HepG2 (cell line): ENCODE results near the gene UBR3. TPM values are rescaled to one million over a fixed set of nuclear protein-coding genes. Genes with fewer than 3 reads are reported as not detected.

ENCODE experiments used
- ATAD3A ChIP-seq: sonication (generic); formaldehyde crosslinking; IDR thresholded peaks from 2 replicates; pipeline ENCODE4 v1.4.0; 2020; ENCODE audit warnings: missing genetic modification reagents
- CHD2 ChIP-seq: IDR thresholded peaks from 2 replicates; pipeline ENCODE4 v1.6.1; 2011; ENCODE audit warnings: low read depth, low read length, improper control_type of control experiment
- CREB3 ChIP-seq: sonication (generic); formaldehyde crosslinking; IDR thresholded peaks from 2 replicates; pipeline ENCODE4 v1.5.0; 2020; ENCODE audit warnings: missing genetic modification reagents
- GABPB1 ChIP-seq: IDR thresholded peaks from 2 replicates; pipeline ENCODE4 v1.6.1; 2016; ENCODE audit warnings: mild to moderate bottlenecking, missing genetic modification reagents, moderate library complexity, missing compliant biosample characterization
- HCFC1 ChIP-seq: fragments of 150-350 bp; IDR thresholded peaks from 2 replicates; pipeline ENCODE4 v1.6.1; 2014; ENCODE audit warnings: low read depth, low read length
- HES4 ChIP-seq: sonication (generic); formaldehyde crosslinking; IDR thresholded peaks from 2 replicates; pipeline ENCODE4 v1.9.0; 2021; ENCODE audit warnings: mild to moderate bottlenecking, missing genetic modification reagents, borderline replicate concordance
- HIVEP1 ChIP-seq: sonication (generic); formaldehyde crosslinking; IDR thresholded peaks from 2 replicates; pipeline ENCODE4 v1.4.0; 2020; ENCODE audit warnings: mild to moderate bottlenecking, missing genetic modification reagents
- HOXA7 ChIP-seq: sonication (generic); formaldehyde crosslinking; IDR thresholded peaks from 2 replicates; pipeline ENCODE4 v1.8.1; 2022; ENCODE audit warnings: mild to moderate bottlenecking, missing genetic modification reagents, moderate library complexity
- MLLT10 ChIP-seq: sonication (generic); formaldehyde crosslinking; IDR thresholded peaks from 2 replicates; pipeline ENCODE4 v1.4.0; 2020; ENCODE audit warnings: missing genetic modification reagents
- MTF1 ChIP-seq: sonication (generic); formaldehyde crosslinking; IDR thresholded peaks from 2 replicates; pipeline ENCODE4 v1.5.0; 2020; ENCODE audit warnings: missing genetic modification reagents
- TGIF2 ChIP-seq: IDR thresholded peaks from 2 replicates; pipeline ENCODE4 v1.6.1; 2016; ENCODE audit warnings: control low read depth, missing compliant biosample characterization
- YY1 ChIP-seq: IDR thresholded peaks from 2 replicates; pipeline ENCODE4 v1.6.1; 2011; ENCODE audit warnings: low read length, low read depth, moderate library complexity, mild to moderate bottlenecking; ENCODE audit not compliant: insufficient read depth, insufficient replicate concordance
- ZBTB42 ChIP-seq: sonication (generic); formaldehyde crosslinking; IDR thresholded peaks from 2 replicates; pipeline ENCODE4 v1.5.0; 2020; ENCODE audit warnings: mild to moderate bottlenecking, missing genetic modification reagents
- ZGPAT ChIP-seq: IDR thresholded peaks from 2 replicates; pipeline ENCODE4 v1.6.1; 2016; ENCODE audit warnings: mild to moderate bottlenecking
- ZMAT5 ChIP-seq: sonication (generic); formaldehyde crosslinking; IDR thresholded peaks from 2 replicates; pipeline ENCODE4 v1.5.0; 2020; ENCODE audit warnings: mild to moderate bottlenecking, low read depth, missing genetic modification reagents, borderline replicate concordance
- ZMYM4 ChIP-seq: sonication (generic); formaldehyde crosslinking; IDR thresholded peaks from 2 replicates; pipeline ENCODE4 v1.8.1; 2023; ENCODE audit warnings: mild to moderate bottlenecking, missing genetic modification reagents
- ZNF180 ChIP-seq: sonication (generic); formaldehyde crosslinking; IDR thresholded peaks from 2 replicates; pipeline ENCODE4 v1.4.0; 2020; ENCODE audit warnings: low read depth, missing genetic modification reagents, borderline replicate concordance
- ZNF224 ChIP-seq: sonication (generic); formaldehyde crosslinking; IDR thresholded peaks from 2 replicates; pipeline ENCODE4 v1.5.0; 2020; ENCODE audit warnings: mild to moderate bottlenecking, missing genetic modification reagents
- ZNF282 ChIP-seq: fragments of 450-650 bp; IDR thresholded peaks from 2 replicates; pipeline ENCODE4 v1.6.1; 2018; ENCODE audit not compliant: partially characterized antibody
- ZNF737 ChIP-seq: sonication (generic); formaldehyde crosslinking; IDR thresholded peaks from 2 replicates; pipeline ENCODE4 v1.5.0; 2020; ENCODE audit warnings: missing genetic modification reagents, mild to moderate bottlenecking, borderline replicate concordance
- ZNF816 ChIP-seq: sonication (generic); formaldehyde crosslinking; IDR thresholded peaks from 2 replicates; pipeline ENCODE4 v1.8.0; 2022; ENCODE audit warnings: missing genetic modification reagents, mild to moderate bottlenecking, borderline replicate concordance
- polyA plus RNA-seq, 8 experiments: library from polyadenylated mRNA; depleted of rRNA in 3 of 8; stranded (reverse) in 7 of 8; unstranded in 1 of 8; fragments of >200 nt; fragmentation: Illumina TruSeq in 4 of 8; extraction: Trizol in 4 of 8; gene quantifications; 2 replicates each; pipeline versions ENCODE4 v1.2.1 to v1.2.3, GENCODE V29; 2011 to 2016; ENCODE audit warnings: low read depth in 4 of 8, missing spikeins in 1 of 8, mixed read lengths in 1 of 8; ENCODE audit not compliant: insufficient read depth in 1 of 8
- total RNA-seq, 5 experiments: library from RNA; depleted of rRNA; stranded (reverse); fragments of >200 nt; fragmentation: Illumina TruSeq; extraction: Trizol; gene quantifications; 2 replicates each; pipeline ENCODE4 v1.2.3, GENCODE V29; 2016; ENCODE audit warnings: low read depth in 1 of 5
- TF ChIP-seq, protein P1 (sequence below): IDR thresholded peaks from 2 replicates; pipeline ENCODE4 v1.6.1; 2016; ENCODE audit warnings: missing compliant biosample characterization, missing genetic modification reagents, borderline replicate concordance
- TF ChIP-seq, protein P2 (sequence below): sonication (generic); formaldehyde crosslinking; conservative IDR thresholded peaks from 2 replicates; pipeline ENCODE4 v1.8.1; 2023; ENCODE audit warnings: missing genetic modification reagents

Gene UBR3
- total and polyA plus RNA-seq, 2 of the 13 experiments (the other 11 are each of a cell fraction or from before 2014, with no cell fraction given) = 15.1 to 28.0 TPM

DNA sequence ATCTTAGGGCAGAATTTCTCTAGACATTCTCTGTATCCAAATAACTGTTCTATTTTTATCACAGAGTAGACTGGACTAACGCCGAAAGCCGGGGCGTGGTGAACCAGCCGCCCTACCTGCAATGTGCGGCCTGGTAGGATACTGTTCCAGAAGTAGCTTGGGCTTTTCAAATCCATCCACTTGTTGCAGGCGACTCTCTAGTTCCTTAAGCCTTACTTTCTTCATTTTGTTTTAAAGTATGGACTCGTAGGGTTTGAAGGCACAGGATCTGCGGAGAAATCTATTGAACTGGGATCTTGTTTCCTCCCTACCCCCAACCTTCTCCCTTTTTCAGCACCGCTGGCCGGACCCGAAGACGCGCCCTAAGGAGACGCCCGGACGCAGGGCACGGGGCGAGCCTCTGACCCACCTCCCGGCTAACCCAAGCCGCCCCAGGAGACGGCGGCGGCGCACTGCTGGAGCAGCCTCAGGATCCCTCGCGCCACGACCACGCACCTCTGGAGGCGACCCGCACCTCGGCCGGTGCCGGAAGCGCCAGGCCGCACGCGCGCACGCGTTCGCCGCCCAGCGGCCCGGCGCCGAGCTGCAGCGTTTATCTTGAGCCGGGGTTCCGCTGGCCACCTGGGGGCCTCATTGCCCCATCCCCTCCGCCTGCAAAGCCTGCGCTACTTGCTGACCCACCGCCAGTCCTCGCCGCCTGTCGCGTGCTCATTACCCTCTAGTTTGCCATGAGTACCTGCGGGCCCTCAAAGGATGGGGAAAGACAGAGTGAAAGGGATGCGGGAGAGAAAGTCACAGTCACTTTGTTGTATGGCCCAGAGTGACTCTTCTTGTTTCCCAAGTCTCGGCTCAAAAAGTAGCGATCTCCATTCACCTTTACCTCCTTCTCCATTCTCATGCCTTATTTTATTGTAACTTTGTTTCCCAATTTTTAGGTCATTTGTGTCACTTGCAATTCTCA is 2.6 kb upstream of the UBR3 start, which contains the start of gene METTL5 (continued):
- TF ChIP-seq ZGPAT (CRISPR knock-in tag) (peak; percentile 82), HCFC1 (peak; percentile 43), ZMAT5 (CRISPR knock-in tag) (no peak), ZMYM4 (peak; percentile 100), ATAD3A (CRISPR knock-in tag) (no peak; the same call in 1 of the 2 replicates), CHD2 (no peak; the same call in 1 of the 2 replicates), TGIF2 (peak; percentile 62; the same call in 1 of the 2 replicates), MLLT10 (CRISPR knock-in tag) (no peak), CREB3 (CRISPR knock-in tag) (peak; percentile 88), YY1 (peak; percentile 85), ZBTB42 (no peak), ZNF282 (no peak), MTF1 (CRISPR knock-in tag) (0 out of 2 replicates have a peak, but pooled peaks have one; percentile 70), HIVEP1 (CRISPR knock-in tag) (peak; percentile 61; the same call in 1 of the 2 replicates), ZNF180 (CRISPR knock-in tag) (no peak), ZNF816 (CRISPR knock-in tag) (peak; percentile 71; the same call in 1 of the 2 replicates), GABPB1 (CRISPR knock-in tag) (peak; percentile 95), HOXA7 (CRISPR knock-in tag) (no peak), ZNF737 (CRISPR knock-in tag) (no peak), ZNF224 (CRISPR knock-in tag) (peak; percentile 94), HES4 (CRISPR knock-in tag) (peak; percentile 78)
- TF ChIP-seq, protein P1, sequence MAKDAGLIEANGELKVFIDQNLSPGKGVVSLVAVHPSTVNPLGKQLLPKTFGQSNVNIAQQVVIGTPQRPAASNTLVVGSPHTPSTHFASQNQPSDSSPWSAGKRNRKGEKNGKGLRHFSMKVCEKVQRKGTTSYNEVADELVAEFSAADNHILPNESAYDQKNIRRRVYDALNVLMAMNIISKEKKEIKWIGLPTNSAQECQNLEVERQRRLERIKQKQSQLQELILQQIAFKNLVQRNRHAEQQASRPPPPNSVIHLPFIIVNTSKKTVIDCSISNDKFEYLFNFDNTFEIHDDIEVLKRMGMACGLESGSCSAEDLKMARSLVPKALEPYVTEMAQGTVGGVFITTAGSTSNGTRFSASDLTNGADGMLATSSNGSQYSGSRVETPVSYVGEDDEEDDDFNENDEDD = peak; percentile 93
- TF ChIP-seq, protein P2, sequence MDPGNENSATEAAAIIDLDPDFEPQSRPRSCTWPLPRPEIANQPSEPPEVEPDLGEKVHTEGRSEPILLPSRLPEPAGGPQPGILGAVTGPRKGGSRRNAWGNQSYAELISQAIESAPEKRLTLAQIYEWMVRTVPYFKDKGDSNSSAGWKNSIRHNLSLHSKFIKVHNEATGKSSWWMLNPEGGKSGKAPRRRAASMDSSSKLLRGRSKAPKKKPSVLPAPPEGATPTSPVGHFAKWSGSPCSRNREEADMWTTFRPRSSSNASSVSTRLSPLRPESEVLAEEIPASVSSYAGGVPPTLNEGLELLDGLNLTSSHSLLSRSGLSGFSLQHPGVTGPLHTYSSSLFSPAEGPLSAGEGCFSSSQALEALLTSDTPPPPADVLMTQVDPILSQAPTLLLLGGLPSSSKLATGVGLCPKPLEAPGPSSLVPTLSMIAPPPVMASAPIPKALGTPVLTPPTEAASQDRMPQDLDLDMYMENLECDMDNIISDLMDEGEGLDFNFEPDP = 0 out of 2 replicates have a peak, but pooled peaks have one; percentile 18
